Islet precursor cell (in vitro differentiated cells): Measurements from ENCODE around the gene DNPH1.

Experiments
- DNase-seq: peaks from one replicate; pipeline ENCODE4 v3.0.0-alpha.2; 2018

The DNPH1 gene

GRCh38 chr6:43207286-43207685 lies 22.0 kb downstream of the DNPH1 start:
- no peak for DNase-seq

GRCh38 chr6:43205849-43206248 lies 23.4 kb downstream of the DNPH1 start:
- no peak for DNase-seq

DNA sequence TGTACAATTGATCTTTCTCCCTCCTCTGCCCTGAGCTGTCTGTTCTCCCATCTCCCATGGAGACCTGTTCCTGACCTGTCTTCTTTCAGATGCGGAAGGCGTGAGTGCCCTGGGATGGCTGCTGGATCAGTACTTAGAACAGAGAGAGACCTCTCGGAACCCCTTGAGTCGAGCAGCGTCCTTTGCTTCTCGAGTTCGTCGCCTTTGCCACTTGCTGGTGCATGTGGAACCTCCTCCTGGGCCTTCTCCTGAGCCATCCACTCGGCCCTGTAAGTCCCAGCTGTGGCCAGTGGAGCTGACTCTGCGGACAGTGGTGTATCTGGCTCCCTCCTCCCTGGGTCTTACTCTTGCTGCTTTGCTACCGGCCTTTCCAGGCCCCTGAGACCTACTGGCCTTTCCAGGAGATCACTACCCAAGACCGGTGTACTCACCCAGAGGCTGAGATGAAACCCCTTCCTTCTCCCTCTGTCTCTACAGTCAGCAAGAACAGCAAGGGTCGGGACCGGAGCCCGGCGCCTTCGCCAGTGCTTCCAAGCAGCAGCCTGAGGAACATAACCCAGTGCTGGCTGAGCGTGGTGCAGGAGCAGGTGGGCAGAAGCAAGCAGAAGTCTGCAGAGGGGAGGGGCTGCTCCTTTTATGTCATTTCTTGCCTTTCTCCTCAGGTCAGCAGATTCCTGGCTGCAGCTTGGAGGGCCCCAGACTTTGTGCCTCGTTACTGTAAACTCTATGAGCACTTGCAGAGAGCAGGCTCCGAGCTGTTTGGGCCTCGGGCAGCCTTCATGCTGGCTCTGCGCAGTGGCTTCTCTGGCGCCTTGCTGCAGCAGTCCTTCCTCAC lies 24.8 kb downstream of the DNPH1 start:
- DNase-seq = no peak

- DNase-seq = no peak
Measured at GRCh38 chr6:43203718-43204095, 25.6 kb downstream of the DNPH1 start.

- DNase-seq = no peak
Measured at GRCh38 chr6:43203029-43203717, 26.1 kb downstream of the DNPH1 start.

DNA sequence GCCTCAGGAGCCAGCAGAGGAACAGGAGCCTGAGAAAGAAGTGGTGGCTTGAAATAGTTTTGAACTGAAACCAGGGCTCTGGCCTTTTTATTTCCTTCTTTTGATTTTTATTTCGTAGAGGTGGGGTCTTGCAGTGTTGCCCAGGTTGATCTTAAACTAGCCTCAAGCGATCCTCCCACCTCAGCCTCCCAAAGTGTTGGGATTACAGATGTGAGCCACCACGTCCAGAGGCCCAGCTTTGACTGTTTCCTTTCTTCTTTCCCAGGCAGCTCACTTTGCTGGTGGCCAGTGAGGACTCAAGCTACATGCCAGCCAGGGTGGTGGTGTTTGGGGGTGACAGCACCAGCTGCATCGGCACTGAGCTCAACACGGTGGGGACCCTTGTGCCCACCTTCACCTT lies 26.8 kb downstream of the DNPH1 start:
- no peak for DNase-seq

DNA sequence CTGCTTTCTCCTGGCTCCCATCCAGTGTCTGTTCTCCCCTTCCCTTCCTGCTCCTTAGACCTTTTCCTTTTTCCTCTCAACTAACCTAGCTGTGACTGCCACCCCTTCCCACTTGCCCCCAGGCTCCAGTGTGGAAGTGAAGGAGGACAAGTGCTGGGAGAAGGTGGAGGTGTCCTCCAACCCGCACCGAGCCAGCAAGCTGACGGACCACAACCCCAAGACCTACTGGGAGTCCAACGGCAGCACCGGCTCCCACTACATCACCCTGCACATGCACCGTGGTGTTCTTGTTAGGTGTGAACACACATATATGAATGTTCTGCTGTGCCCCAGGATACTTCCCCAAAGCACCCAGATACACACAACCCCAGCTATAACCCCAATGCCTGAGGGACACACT lies 28.7 kb downstream of the DNPH1 start:
- DNase-seq = no peak

DNA sequence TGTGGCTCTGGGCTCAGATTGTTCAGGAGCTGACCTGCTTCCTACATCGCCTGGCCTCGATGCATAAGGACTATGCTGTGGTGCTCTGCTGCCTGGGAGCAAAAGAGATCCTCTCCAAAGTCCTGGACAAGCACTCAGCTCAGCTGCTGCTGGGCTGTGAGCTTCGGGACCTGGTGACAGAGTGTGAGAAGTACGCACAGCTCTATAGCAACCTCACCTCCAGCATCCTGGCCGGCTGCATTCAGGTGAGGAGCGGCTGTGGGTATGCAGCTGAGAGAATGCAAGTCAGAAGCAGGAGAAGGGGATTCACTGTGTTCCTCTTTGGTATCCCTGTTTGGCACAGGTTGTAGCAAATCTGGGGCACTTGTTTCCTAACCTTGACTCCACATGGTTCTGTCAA lies 29.4 kb downstream of the DNPH1 start:
- DNase-seq = no peak

- no peak for DNase-seq
Measured at GRCh38 chr6:43196337-43196736, 32.9 kb downstream of the DNPH1 start.

- peak; percentile 82 for DNase-seq
Measured at GRCh38 chr6:43193929-43194328, 35.4 kb downstream of the DNPH1 start.

GRCh38 chr6:43192911-43193310 lies 36.4 kb downstream of the DNPH1 start:
- no peak for DNase-seq

DNA sequence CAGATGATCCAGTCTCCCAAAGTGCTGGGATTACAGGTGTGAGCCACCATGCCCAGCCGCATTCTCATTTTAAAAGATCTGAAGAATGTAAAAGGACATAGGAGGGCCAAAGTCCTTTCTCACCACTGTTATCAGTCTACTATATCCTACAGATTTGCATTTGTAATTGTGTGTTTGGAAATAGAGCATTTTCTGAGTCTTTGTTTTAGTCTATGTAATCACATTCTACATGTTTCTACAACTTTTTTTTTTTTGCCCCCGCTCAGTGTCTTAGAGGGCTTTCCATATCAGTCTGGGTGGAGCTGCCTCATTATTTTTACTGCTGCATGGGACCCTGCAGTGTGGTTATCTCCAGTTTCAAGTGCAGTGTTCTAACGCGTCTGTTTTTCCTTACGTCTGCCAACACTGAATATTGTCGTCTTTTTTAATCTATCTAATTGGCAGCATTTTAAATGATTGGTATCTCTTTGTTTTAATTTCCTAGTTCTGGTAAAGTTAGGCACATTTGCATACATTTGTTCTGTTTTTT lies 39.4 kb downstream of the DNPH1 start:
- DNase-seq = peak; percentile 14

DNA sequence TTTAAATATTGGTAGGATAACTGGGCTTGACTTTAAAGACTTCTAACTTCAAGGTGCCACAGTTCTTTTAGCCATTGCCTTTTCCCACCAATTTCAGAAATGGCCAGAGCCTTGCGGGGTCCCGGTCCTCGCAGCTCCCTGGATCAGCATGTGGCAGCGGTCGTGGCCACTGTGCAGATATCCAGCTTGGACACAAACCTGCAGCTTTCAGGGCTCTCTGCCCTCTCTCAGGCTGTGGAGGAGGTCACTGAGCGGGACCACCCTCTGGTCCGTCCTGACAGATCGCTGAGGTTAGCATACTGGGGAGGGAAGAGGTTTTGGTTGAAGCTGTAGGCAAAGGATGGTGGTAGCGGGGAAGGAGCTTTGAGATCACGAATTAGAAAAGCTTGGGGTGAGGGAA lies 40.9 kb downstream of the DNPH1 start:
- peak; percentile 45 for DNase-seq

DNA sequence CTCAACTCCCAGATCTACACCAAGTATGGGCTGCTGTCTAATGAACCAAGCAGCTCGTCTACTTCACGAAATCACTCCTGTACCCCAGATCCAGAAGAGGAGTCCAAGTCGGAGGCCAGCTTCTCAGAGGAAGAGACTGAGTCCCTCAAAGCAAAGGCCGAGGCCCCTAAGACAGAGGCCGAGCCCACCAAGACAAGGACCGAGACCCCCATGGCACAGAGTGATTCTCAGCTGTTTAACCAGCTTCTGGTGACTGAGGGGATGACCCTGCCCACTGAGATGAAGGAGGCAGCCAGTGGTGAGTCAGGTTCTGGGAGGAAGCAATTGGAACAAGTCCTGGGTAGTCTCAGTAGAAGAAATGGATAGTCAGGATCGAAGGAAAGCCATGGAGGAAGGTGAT lies 41.5 kb downstream of the DNPH1 start:
- peak; percentile 34 for DNase-seq

- DNase-seq = no peak
Measured at GRCh38 chr6:43186706-43187105, 42.6 kb downstream of the DNPH1 start.

- peak; percentile 37 for DNase-seq
Measured at GRCh38 chr6:43186019-43186418, 43.3 kb downstream of the DNPH1 start.

GRCh38 chr6:43185391-43185985 lies 43.8 kb downstream of the DNPH1 start:
- no peak for DNase-seq

DNA sequence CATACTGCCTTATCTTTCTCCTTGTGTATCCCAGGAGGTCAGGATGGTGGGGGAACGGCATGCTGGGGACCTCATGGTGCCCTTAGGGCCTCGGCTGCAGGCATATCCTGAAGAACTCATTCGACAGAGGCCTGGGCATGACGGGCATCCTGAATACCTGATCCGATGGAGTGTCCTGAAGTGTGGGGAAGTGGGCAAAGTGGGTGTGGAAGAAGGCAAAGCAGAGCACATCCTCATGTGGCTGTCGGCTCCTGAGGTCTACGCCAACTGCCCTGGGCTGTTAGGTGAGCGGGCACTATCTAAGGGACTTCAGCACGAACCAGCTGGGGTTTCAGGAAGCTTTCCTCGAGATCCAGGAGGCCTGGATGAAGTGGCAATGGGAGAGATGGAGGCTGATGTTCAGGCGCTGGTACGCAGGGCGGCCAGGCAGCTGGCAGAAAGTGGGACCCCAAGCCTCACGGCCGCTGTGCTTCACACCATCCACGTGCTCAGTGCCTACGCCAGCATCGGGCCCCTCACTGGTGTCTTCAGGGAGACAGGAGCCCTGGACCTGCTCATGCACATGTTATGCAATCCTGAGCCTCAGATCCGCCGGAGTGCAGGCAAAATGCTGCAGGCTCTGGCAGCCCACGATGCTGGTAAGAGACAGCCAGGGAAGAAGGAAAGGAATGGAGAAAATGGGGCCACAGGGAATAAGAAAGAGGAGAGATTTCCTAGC lies 44.9 kb downstream of the DNPH1 start:
- no peak for DNase-seq

GRCh38 chr6:43183441-43183840 lies 45.8 kb downstream of the DNPH1 start:
- DNase-seq = no peak

DNA sequence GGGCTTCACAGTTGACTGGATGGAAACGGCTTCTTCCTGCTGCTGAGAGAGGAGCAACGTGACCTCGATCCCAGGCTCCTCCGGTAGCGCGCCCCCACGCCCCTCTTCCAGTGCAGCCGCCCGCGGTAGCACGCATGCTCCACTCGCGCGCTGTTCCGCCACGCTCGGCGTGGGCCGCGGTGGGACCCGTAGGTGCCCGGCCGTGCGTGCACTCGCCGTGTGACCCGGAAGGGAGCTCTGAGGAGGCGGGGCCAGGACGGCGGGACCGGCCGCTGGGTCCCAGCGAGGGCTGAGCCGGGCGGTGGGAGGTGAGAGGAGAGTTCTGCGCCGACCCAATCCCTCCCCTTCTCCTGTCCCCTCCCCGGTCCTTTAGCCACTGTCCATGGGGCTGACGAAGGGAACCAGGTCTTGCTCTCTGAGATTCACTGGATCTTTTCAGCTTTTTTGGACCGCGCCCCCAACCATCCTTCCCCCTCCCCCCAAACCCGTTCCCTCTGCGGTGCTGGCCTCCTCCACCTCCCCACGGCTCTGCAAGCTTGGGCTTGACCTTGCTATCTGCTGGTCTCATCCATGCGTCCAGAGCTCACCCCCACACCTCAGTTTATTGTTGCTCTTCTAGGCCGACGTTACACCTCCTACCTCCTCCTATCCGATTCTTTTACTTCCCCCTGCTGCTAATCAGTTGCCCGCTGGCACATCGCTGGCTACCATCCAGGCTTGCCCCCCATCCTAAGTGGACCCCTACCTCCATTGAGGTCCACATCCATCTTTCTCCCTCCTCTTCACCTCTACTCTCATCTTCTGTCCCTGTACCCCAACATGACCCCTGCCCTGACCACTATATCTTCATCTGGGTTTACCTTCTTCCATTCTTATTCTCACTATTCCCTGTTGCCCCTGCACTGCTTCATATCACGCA lies 47.1 kb downstream of the DNPH1 start, which contains the start of gene CUL9:
Gene CUL9, plus strand, starts transcription at position 255 of the 919 bp plus-strand sequence. CDS start 2,115 bp downstream, outside the sequence.
- DNase-seq = peak; percentile 84

GRCh38 chr6:43181621-43181941 lies 47.7 kb downstream of the DNPH1 start:
- DNase-seq = no peak

GRCh38 chr6:43180985-43181384 lies 48.3 kb downstream of the DNPH1 start:
- DNase-seq = no peak
